ENCODE data around the gene SEC14L3.
"Not testable (repeated sequence)": the region's sequence is repeated elsewhere in the genome, so short reads cannot be mapped to it uniquely, and the experiment has no call there.

Gene SEC14L3

DNA sequence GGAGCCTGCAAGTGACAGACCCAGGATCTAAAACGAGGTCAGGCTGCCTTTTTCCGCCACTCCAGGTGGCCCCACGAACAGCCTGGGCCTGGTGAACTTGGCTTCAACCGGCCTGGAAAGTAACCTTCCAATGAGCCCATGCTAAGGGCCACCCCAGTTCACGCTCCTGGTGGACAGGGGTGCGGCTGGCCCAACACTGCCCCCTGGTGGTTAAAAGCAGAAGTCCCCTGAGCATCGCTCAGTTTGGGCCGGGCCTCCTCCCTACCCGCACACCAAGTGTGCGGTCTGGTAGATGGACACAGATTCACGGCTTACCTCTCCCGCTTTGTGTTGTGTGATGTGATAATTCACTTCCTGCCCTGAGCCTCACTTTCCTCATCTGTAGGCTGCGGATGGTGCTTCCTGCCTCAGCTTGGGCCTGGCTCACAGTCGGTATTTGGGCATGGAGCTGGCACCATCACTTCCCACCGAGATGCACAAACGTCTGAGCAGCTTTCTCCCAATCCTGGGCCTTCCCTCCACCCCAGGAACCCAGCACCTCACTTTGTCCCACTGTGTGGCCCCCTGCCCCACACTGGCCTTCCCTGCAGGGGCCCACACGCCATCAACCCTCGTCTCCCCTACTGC is 13.7 kb upstream of the SEC14L3 start:
- DNase-seq: peak; percentile 71

DNA sequence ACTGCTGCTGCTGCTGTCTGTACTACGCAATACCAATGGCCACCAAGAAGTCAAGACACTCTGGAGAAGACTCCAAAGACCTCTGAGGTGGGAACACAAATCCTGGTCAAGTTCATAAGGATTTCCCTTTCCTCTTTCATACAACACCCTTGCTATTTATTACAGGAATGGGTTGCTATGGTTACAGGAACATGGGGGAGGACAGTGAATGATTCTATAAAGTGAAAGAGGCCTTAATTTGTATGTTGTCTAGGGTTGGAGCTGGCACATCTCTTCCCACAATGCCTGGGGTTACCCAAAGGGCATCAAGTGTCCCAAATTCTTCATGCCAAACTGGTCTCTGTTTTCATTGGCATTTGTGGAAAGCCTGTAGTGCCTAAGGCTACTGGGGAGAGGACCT is 11.4 kb upstream of the SEC14L3 start:
- DNase-seq: no peak

DNA sequence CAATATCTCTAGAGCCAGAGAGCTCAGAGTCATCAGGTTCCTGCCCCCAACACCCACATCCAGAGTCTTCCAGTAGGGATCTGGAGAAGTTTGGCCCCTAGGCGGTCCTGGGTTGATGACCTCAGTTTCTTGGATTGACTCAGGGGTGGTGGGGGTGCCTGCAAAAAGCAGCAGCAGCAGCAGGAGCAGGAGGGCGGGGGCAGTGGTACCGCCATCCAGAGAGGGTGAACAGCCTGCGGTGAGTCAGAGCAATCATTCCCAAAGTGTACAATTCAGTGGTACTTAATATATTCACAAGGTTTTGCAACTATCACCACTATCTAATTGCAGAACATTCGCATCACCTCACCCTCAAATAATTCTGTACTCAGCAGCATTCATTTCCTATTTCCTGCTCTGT is 9.9 kb upstream of the SEC14L3 start:
- DNase-seq: no peak

DNA sequence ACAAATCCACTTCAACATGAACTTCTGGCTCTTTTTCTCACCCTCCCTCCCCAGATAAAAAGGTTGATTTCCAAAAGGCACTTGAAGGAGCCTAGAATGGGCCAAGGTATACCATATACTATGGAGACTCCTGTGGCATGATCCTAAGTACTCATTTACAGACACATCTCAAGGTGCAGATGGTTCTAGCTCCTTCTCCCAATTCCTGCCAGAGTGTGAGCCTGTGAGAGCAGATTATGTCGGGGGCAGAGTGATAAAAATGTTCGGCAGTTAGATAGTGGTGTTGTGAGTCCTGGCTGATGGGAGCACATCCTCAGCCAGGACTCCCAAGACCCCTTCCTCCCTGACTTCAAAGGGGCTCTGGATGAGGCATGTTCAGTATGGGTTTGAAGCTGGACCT is 8.2 kb upstream of the SEC14L3 start:
- no peak for DNase-seq

DNA sequence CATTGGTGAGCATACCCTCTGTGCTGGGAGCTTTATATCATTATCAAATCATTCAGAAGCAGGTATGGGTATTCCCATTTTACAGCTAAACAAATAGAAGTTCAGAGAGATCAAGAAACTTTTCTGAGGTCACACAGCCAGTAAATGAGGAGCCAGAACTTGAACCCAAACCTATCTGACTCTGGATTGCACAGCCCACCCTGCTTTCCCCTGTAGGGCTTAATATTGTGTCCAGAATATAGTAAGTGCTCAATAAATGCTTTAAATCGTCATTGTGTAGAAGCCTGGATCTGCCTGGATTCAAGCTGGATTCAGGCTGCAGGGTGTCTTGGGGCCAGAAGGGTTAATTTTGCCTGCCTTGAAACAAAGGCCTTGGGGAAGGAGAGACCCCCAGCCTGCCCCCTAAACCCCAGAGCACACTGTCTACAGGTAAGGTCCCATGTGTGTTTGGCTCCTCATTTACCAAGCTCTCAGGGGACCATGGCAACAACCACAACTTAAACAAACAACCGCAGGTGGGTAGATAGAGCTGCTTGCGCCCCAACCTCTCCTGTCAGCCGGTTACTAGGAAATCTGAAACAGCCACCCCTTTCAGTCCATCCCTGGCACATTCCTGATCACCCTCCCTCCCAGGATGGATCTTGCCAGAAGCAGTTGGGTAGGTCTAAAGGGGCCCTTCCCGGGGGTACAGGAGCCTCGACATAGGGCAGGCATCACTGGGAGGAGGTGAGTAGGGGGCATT is 3.0 kb upstream of the SEC14L3 start:
- no peak for DNase-seq

DNA sequence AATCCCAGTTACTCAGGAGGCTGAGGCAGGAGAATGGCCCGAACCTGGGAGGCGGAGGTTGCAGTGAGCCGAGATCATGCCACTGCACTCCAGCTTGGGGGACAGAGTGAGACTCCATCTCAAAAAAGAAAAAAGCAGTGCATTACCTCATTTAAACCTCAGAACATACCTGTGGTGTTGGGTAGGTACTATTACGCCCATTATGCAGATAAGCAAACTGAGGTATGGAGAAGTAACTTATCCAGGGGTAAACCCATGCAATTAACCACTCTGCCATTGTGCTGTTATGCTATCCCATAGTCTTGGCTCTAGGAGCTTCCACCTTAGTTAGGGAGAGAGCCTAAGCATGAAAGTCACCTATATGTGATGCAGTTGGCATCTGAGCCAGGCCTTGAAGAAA is 2.3 kb upstream of the SEC14L3 start:
- no peak for DNase-seq

DNA sequence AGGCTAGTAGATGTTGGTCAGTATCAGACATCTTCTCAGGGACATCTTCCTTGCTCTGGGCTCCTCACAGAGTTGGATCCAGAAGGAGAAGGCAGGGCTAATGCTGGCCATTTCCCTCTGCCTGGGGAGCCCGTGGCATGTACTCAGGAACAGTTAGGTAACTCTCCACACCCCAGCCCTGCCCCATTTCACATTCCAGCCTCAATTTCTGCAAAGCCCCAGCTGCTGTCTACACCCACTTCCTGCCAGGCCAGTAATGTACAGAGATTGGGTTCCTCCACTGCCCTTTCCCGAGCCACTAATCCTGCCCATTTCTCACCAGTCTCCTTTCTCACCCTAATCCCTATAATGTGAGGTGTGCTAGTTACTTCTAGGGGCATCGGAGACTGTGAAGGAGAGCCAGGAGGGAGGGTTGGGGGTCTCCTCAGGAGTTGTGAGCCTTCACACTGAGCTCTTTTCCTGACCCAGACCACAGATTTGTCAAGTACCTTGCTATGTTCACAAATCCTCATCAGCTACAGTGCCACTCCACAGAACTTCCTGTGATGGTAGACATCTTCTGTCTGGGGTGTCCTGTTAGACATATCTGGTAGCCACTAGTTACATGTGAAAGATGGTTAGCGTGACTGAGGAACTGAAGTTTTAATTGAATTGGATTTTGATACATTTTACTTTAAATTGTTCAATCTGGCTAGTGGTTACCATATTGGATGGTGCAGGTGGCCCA is 1.3 kb upstream of the SEC14L3 start:
- no peak for DNase-seq

DNA sequence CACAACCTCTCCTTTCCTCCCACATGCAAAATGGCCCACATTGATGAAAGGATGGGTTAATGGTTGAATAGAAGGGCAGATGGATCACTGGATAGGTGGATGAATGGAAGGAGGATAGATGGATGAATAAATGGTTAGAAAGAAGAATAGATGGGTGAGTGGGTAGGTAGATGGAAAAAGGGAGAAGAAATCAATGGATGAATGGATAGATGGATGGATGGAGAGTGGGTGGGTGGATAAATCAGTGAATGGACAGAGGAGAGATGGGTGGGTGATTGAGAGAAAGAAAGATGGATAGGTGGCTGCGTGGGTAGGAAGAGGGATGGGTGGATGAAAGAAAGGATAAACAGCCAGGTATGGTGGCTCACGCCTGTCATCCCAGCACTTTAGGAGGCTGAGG is 1.2 kb downstream of the SEC14L3 start:
- no peak for DNase-seq

DNA sequence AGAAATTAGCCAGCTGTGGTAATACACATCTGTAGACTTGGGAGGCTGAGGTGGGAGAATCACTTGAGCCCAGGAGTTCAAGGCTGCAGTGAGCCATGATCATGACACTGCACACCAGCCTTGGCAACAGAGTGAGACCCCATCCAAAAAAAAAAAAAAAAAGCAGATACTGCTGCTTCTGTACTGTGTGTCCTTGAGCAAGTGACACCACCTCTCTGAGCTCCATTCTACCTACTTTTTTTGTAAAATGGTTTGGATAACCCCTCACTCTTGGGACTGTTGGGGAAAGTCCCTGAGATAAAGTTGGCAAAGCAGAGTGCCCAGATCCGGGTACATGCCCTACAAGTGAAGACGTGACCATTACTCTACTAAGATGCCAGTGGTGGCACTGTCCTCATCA is 2.7 kb downstream of the SEC14L3 start:
- DNase-seq: no peak

DNA sequence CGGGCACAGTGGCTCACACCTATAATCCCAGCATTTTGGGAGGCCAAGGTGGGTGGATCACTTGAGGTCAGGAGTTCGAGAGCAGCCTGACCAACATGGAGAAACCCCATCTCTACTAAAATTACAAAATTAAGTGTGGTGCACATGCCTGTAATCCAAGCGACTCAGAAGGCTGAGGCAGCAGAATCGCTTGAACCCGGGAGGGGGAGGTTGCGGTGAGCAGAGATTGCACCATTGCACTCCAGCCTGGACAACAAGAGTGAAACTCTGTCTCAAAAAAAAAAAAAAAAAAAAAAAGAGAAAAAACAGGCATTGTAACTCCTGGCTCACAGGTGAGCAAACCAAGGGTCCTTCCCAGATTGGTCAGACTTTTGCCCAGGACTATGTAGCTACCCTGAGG is 11.3 kb downstream of the SEC14L3 start:
- DNase-seq: not testable (repeated sequence)

DNA sequence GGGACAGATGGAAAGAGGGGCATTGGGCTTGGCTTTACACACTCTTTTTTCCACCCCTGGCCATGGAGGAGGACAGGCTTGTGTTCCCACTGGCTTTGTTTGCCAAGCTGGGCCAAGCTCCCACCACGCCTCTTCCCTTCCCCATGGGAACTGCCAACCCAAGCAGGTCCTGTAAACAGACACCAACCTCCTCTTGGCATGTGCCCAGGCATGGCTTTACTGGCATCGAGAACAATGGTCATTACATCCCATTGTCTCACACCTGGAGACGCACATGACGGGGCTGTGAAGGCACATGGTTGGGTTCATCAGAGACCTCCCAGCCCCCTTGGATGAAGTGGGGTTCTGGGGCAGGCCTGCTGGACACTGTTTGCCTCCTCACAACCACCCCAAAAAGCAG is 11.7 kb downstream of the SEC14L3 start:
- DNase-seq: no peak

DNA sequence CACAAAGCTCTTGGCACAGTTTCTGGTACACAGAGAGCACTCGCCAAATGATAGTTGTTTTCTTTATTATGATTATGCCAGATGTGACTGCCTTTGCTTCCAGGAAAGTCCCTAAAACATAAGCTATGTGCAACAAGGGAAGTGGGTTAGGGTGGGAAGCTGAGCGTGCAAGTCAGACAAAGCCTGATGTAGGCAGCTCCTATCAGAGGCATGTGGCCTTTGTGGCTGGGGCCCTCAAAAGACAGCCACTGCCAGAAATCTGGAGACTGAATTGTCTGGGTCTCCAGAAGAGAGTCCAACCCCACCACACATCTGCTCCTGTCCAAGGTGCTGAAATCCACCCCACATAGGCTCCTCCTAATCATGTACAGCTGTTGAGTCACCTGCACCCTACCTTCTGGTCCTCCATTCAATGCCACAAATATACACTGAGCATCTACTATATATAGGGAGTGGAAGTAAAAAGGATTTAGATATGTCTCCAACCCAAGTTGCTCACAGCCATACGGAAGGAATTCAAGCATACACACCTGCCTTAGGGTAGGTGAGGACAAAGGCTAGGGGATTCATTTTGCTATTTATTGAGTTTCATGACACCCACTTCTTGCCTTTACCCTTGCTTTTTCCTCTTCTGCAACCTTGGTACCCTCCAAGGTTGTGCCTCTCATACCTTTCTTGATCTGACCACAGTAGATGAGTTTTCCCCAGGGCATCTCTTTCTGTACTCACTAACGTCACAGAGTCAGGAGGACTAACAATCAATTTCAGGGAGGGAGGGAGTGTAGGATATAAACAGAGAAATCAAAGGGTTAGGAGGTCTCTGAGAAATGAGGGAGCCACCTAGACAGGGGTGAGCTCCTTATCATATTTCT is 12.4 kb downstream of the SEC14L3 start:
- DNase-seq: no peak

DNA sequence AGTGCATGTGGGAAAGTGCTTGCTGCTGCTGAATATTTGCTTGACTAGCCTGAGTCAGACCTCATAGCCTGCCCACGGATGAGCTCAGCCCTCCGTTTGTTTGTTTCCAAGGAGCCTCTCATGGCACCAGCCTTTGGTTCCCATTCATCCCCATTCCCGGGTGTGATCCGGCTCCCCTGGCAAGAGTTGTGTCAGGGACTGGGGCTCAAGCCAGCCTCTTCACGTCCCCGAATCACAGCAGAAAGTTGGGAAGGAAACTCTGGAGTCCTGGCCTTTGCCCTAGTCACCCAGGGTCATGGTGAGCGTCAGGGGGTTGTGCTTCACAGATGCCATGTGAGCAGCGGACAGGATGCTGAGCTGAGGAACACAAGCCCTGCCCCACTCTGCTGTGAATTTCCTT is 13.8 kb downstream of the SEC14L3 start:
- DNase-seq: no peak

DNA sequence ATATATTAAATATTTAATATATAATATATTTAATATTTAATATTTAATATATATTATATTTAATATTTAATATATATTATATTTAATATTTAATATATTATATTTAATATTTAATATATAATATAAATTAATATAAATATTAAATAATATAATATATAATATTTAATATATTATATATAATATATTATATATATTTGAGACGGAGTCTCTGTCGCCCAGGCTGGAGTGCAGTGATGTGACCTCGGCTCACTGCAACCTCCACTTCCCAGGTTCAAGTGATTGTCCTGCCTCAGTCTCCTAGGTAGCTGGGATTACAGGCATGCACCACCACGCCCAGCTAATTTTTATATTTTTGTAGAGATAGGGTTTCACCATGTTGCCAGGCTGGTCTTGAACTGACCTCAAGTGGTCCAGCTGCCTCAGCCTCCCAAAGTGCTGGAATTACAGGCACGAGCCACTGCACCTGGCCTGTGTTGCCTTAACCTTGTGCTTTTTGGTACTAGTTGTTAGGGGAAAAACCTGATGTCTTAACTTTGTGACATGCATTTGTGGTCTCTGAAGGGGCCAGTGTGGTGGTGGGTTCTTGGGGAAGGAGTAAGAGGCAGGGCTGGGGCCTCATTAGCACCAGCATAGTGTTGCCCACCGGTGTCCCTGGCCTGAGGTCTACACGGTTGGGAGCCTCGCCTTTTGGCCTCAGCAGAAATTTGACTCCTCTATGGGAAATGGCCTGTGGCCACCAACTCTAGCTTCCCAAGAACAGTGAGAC is 16.6 kb downstream of the SEC14L3 start:
- no peak for DNase-seq

DNA sequence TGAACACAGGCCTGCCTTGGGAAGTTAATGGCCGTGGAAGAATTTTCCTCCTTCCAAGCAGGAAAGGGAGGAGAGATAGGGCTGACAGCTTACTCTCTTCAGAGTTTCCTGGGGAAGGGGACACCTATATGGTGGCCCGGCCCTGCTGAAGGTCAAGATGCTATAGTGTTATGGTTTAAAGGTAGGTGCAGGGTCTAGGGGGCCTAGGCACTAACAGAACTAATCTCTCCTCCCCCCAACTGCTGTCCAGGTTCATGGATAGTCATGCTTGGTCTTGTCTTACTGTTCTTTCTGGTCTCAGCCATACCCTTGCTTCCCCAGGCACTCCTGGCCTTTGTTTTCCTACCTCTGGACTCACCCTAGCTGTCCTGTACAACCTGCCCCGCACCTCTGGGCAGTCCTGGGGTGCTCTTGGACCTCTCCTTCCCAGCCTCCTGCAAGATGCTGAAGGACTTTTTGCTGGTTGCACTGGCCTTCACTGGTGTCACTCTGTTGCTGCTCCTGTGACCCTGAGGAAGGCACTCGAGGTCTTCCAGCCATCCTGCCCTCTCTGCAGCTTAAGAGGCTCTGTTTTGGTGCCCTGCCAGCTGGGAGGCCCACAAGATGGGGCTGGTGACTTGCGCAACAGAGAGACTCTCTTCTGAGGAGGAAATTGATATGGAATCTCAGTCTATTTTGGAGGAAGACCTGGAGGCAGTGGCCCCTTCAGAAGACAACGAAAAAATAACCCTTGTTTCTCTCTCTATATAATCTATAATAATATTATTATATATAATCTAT is 17.9 kb downstream of the SEC14L3 start:
- DNase-seq: no peak

DNA sequence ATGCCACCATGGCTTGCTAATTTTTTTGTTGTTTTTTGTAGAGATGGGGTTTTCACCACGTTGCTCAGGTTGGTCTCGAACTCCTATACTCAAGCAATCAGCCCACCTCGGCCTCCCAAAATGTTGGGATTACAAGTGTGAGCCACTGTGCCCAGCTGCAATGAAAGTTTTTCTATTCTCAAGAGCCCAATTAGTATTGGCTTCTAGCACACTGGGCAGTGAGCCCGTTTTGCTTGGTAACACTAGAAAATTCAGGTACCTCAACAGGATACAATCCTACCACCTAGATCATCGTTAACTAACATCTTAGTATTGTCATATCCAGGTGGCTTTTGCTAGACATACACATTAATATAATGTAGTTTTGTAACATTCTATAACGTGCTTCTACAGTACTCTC is 19.0 kb downstream of the SEC14L3 start:
- no peak for DNase-seq

DNA sequence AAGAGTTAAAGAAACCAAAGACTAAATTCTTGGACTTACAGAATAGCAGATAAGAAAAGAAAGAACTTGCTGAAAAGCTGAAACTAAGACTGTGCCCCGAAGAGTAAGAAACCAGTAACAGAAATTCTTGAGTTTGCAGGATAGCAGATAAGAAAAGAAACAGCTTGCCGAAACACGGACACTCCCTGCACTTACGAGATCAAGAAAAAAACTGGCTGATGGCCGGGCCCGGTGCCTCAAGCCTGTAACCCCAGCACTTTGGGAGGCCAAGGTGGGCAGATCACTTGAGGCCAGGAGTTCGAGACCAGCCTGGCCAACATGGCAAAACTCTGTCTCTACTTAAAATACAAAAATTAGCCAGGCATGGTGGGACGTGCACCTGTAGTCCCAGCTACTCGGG is 20.3 kb downstream of the SEC14L3 start:
- DNase-seq: not testable (repeated sequence)

DNA sequence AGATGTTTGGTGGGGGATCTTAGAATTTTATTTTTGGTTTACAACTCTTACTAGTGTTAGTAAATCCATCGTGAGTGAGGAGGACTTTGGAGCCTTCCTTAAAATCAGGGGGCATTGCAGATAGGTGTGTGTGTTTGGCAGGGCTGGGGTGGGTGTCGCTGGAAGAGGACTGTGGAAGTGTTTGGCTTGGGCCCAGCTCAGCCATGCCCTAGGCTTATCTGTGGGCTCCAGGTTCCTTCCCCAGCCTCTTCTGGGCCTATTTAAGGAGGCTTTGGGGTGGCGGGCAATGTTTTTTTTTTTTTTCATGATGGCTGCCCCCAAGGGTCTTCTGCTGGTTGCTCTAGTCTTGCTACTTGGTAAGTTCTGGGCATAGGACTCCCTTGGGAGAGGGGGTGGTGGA is 24.2 kb downstream of the SEC14L3 start:
- DNase-seq: no peak

DNA sequence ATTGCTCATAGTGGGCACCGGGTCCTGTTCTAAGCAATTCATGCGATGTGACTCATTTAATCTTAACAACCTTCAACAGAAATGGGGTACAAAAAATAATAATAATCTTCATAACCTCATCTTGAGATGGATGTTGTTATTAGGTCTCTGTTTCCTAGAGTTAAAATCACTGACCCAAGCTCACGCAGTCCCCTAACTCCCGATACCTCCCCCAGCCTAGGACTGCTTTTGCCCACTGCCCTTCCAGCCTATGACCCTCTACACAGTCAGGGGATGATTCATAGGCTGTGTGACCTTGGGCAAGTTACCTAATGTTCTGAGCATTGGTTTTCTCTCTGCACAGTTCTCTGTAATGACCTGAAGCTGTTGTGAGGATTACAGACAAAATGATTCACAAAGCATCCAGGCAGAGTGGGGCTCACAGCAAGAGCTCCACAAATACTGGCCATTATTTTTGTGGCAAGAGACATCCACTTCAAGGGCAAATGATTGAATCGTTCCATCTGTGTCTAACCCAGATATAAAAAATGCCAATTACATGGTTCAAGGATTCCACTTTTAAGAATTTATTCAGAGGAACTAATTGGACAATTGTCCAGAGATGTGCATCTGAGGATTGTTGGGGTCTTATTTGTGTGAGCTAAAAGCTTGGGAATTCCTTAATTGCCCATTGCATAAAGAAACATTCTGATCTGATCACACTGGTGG is 26.2 kb downstream of the SEC14L3 start:
- no peak for DNase-seq

DNA sequence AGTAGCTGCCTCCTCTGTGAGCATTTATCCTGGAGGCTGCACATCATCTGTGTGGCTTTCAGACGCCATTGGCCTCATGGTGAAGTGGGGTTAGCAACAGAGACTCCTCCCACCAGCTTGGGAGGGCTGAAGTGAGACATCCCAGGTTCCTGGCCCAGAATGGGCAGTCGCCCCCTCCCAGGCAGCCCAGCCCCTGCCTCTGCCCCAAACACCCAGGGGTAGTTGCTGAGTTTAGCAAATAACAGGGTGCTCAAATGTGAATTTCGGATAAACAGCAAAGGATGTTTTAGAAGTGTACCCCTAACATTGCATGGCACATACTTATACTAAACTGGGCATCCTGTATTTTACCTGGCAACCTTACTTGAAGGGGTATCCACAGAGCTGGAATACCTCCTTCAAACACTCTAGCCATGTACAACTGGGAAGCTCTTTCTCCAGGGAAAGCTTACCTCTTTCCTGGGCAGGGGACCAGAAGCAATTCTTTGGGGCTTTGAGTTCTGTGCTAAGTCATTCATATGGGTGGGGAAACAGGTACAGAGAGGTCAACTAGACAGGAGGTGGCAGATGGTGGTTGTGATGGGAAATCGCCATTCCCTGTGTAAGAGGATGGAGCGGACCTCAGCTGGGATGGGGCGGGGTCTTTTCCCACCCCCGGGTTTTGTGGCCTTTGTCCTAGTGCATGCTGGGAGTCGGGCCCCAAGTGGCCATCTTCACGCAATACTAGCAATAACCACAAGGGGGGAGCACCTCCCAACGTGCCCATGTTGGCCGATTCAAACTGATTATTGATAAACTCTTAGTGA is 27.0 kb downstream of the SEC14L3 start:
- peak; percentile 43 for DNase-seq
